HEK293T (cell line): ENCODE results near the gene A2ML1.

Experiments
- CTCF ChIA-PET: fragments of 350-600 bp; formaldehyde crosslinking; extraction: SDS; loops from one replicate; lab custom pipeline; 2021; ENCODE audit warnings: antibody characterized with exemption, inconsistent platforms; lab: Yijun Ruan, JAX
- POLR2A ChIA-PET: fragments of 350-600 bp; formaldehyde crosslinking; extraction: SDS; loops from one replicate; lab custom pipeline; 2020; ENCODE audit warnings: antibody characterized with exemption, inconsistent platforms; lab: Yijun Ruan, JAX
- DNase-seq: peaks from one replicate; pipeline ENCODE4 v3.0.0; 2012; ENCODE audit warnings: mixed read lengths; ENCODE audit errors: extremely low spot score
- ARNT ChIP-seq: fragments of 450-650 bp; IDR thresholded peaks from 2 replicates; pipeline ENCODE4 v1.6.1; 2017; ENCODE audit warnings: mild to moderate bottlenecking
- BHLHE40 ChIP-seq: fragments of 450-650 bp; IDR thresholded peaks from 2 replicates; pipeline ENCODE4 v1.6.1; 2016; ENCODE audit warnings: mild to moderate bottlenecking, moderate library complexity, borderline replicate concordance
- CTBP1 ChIP-seq: fragments of 450-650 bp; IDR thresholded peaks from 2 replicates; pipeline ENCODE4 v1.6.1; 2016; ENCODE audit warnings: borderline replicate concordance
- ELF4 ChIP-seq: fragments of 450-650 bp; IDR thresholded peaks from 2 replicates; pipeline ENCODE4 v1.6.1; 2017; ENCODE audit warnings: antibody characterized with exemption
- FOXA1 ChIP-seq: fragments of 450-650 bp; IDR thresholded peaks from 2 replicates; pipeline ENCODE4 v1.6.1; 2016; ENCODE audit warnings: mild to moderate bottlenecking
- FOXK2 ChIP-seq: fragments of 450-650 bp; IDR thresholded peaks from 2 replicates; pipeline ENCODE4 v1.6.1; 2016; ENCODE audit warnings: mild to moderate bottlenecking
- FOXM1 ChIP-seq: fragments of 450-650 bp; IDR thresholded peaks from 2 replicates; pipeline ENCODE4 v1.6.1; 2017; ENCODE audit warnings: mild to moderate bottlenecking, borderline replicate concordance
- HDGF ChIP-seq: fragments of 450-650 bp; IDR thresholded peaks from 2 replicates; pipeline ENCODE4 v1.6.1; 2017; ENCODE audit warnings: antibody characterized with exemption, borderline replicate concordance
- L3MBTL2 ChIP-seq: fragments of 450-650 bp; conservative IDR thresholded peaks from 2 replicates; pipeline ENCODE4 v1.6.1; 2016; ENCODE audit warnings: mild to moderate bottlenecking
- LEF1 ChIP-seq: fragments of 450-650 bp; IDR thresholded peaks from 2 replicates; pipeline ENCODE4 v1.6.1; 2017; ENCODE audit warnings: mild to moderate bottlenecking, borderline replicate concordance
- NFRKB ChIP-seq: fragments of 450-650 bp; IDR thresholded peaks from 2 replicates; pipeline ENCODE4 v1.6.1; 2016; ENCODE audit warnings: mild to moderate bottlenecking, moderate library complexity
- SP1 ChIP-seq: fragments of 450-650 bp; IDR thresholded peaks from 2 replicates; pipeline ENCODE4 v1.6.1; 2017
- SUZ12 ChIP-seq: fragments of 450-650 bp; IDR thresholded peaks from 2 replicates; pipeline ENCODE4 v1.6.1; 2016; ENCODE audit warnings: mild to moderate bottlenecking
- TARDBP ChIP-seq: fragments of 450-650 bp; IDR thresholded peaks from 2 replicates; pipeline ENCODE4 v1.6.1; 2016
- ZNF384 ChIP-seq: fragments of 450-650 bp; IDR thresholded peaks from 2 replicates; pipeline ENCODE4 v1.6.1; 2016
- TF ChIP-seq, protein P1 (sequence below): fragments of 450-650 bp; IDR thresholded peaks from 2 replicates; pipeline ENCODE4 v1.6.1; 2016

The A2ML1 gene

DNA sequence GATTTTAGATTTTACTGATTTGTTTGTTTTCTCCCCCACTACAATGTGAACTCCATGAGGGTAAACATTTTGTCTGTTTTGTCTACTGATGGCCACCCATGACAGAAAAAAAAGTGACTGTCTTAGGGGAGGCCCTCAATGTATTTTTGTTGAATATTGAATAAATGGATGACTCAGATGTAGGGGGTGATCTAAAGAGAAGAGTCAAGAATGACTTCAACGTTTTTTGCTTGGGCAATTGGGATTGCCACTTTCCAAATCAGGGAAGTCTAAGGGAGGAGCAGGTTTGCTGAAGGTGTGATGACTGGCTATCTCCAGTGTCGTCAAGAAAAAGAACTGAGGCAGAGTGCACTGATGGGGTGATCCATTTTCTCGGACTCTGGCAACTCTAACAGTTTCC, 81.2 kb downstream of the A2ML1 start:
- no peak for DNase-seq
- POLR2A ChIA-PET: no interaction called here
- CTCF ChIA-PET: no interaction called here
- TF ChIP-seq ZNF384 (no peak), BHLHE40 (no peak), FOXA1 (no peak), CTBP1 (no peak), ELF4 (no peak), L3MBTL2 (no peak), HDGF (no peak)

DNA sequence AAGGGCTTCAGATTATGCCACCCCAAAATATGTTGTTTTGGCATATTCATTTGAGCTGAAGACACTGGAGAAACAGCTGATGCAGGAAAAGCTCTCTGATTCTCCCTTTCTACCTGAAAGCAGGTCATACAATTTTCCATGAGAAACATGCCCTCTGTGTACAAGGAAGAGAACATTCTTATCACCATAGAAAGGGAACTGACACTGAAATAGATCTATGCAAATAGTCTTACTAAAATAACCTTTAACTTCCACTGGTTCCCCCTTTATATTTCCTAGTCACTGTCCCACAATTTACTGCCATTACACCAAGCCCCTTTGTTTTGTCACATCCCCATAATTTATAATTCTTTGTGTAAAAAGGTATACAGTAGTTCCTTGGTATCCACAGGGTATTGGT, 82.2 kb downstream of the A2ML1 start:
- TF ChIP-seq SP1 (no peak), CTBP1 (no peak), LEF1 (no peak), BHLHE40 (no peak), HDGF (no peak), FOXM1 (no peak), SUZ12 (no peak), L3MBTL2 (no peak), ARNT (no peak), ZNF384 (no peak), TARDBP (no peak), FOXA1 (no peak)
- TF ChIP-seq, protein P1, sequence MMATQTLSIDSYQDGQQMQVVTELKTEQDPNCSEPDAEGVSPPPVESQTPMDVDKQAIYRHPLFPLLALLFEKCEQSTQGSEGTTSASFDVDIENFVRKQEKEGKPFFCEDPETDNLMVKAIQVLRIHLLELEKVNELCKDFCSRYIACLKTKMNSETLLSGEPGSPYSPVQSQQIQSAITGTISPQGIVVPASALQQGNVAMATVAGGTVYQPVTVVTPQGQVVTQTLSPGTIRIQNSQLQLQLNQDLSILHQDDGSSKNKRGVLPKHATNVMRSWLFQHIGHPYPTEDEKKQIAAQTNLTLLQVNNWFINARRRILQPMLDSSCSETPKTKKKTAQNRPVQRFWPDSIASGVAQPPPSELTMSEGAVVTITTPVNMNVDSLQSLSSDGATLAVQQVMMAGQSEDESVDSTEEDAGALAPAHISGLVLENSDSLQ: no peak
- DNase-seq: no peak
- CTCF ChIA-PET: interaction anchor here (0.6 to 1.0 kb wide), 2 partner anchors 10 to 44 kb away, joined by 3 read pairs; no protein-coding TSS in a partner anchor
- POLR2A ChIA-PET: no interaction called here

DNA sequence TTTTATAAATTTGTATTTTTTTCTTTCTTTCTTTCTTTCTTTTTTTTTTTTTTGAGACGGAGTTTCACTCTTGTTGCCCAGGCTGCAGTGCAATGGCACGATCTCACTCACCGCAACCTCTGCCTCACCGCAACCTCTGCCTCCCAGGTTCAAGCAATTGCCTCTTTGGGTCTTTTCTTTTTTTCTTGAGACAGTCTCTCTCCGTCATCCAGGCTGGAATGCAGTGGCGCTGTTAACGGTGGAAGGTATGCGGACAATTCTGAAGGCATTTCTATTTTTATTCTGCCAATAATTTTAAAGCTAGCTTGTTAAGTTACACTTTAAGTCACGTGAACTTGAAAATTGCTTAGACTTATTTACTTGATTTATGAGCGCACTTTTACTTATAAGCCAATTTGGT, 83.1 kb downstream of the A2ML1 start:
- CTCF ChIA-PET: interaction anchor here (1.0 kb wide), 1 partner anchor 45 kb away, joined by 3 read pairs; no protein-coding TSS in a partner anchor
- TF ChIP-seq CTBP1: no peak
- POLR2A ChIA-PET: no interaction called here
- no peak for DNase-seq

DNA sequence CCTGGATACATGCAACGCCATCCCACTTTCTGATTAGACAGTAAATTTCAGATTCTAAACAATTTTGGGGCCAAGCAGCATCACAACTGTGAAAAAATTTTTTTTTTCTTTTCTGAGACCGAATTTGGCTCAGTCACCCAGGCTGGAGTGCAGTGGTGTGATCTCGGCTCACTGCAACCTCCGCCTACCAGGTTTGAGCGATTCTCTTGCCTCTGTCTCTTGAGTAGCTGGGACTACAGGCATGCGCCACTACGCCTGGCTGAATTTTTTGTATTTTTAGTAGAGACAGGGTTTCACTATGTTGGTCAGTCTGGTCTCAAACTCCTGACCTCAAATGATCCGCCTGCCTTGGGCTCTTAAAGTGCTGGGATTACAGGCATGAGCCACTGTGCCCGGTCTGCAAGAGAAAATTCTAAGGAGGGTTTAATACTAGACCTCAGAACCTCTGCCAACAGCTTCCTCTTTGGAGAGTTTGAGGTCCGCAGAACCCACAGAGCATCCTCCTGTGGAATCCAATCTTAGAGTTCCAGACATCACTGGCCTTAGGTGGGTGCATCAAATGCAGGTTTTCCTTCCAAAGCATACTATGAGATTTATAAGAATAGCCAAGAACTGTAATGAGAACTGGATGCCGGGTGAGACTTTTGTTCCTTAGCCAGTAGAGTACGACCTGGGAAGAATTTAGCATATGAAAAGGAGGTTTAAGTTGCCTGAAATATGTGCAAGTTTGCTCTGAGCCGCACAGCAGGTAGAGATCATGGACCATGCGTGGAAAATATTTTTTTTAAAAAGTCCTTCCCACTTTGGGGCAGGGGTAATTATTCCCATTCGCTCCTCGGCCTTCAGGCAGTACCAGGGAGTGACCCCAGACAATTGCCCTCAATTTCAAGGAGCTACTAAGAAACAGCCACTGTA, 84.1 kb downstream of the A2ML1 start:
- TF ChIP-seq SP1 (no peak), FOXM1 (no peak), ARNT (no peak), TARDBP (no peak), CTBP1 (no peak), BHLHE40 (no peak)
- TF ChIP-seq, protein P1: no peak
- POLR2A ChIA-PET: interaction anchor here (0.6 kb wide), 1 partner anchor 42 kb away, joined by 3 read pairs; no protein-coding TSS in a partner anchor
- CTCF ChIA-PET: no interaction called here

DNA sequence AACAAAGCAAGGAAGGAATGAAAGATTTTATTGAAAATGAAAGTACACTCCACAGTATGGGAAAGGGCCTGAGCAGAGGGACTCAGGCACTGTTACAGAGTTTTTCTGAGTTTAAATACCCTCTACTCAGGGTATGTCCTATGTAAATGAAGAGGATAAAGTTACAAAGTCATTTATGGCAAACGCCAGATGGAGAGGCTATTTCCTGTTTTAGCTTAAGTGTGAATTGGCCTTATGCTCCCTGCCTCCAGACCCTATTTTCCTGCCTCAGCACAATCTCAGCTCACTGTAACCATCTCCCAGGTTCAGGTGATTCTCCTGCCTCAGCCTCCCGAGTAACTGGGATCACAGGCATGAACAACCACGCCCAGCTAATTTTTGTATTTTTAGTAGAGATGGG, 85.1 kb downstream of the A2ML1 start:
- CTCF ChIA-PET: interaction anchor here (1.4 kb wide), 1 partner anchor 17 kb away, joined by 9 read pairs; no protein-coding TSS in a partner anchor
- POLR2A ChIA-PET: no interaction called here
- no peak for TF ChIP-seq FOXM1
- TF ChIP-seq NFRKB: no peak
- TF ChIP-seq, protein P1: no peak
- no peak for TF ChIP-seq TARDBP
- no peak for TF ChIP-seq FOXA1
- TF ChIP-seq ZNF384: no peak
- TF ChIP-seq HDGF: no peak
- TF ChIP-seq ARNT: no peak
- TF ChIP-seq BHLHE40: no peak
- no peak for TF ChIP-seq ELF4
- TF ChIP-seq LEF1: no peak
- no peak for TF ChIP-seq SP1
- no peak for TF ChIP-seq CTBP1
- TF ChIP-seq L3MBTL2: no peak
- no peak for TF ChIP-seq FOXK2
- TF ChIP-seq SUZ12: no peak
- no peak for DNase-seq

More for the DNA sequence above, 84.1 kb downstream of the A2ML1 start:
- DNase-seq: no peak

DNA sequence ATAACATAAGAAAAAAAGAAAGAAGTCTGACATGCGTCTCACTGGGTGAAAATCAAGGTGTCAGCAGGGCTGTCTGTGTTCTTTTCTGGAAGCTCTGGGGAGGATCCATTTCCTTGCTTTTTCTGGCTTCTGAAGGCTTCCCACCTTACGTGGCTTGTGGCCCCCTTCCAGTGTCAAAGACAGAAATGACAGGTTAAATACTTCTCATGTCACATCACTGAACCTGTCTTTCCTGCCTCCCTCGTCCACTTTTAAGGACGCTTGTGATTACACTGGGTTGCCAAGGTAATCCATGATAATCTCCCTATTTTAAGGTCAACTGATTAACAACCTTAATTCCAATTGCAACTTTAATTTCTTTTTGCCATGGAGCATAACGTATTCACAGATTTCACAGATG, 87.3 kb downstream of the A2ML1 start:
- POLR2A ChIA-PET: no interaction called here
- CTCF ChIA-PET: interaction anchor here (1.8 kb wide), 1 partner anchor 19 kb away, joined by 6 read pairs; no protein-coding TSS in a partner anchor
- no peak for DNase-seq
- TF ChIP-seq LEF1: no peak
- TF ChIP-seq BHLHE40: no peak
- no peak for TF ChIP-seq HDGF
- TF ChIP-seq FOXA1: no peak
- TF ChIP-seq FOXK2: no peak
- no peak for TF ChIP-seq ARNT
- no peak for TF ChIP-seq L3MBTL2
- no peak for TF ChIP-seq SP1
- TF ChIP-seq, protein P1: no peak
